Activated T-helper 1 cell treated with anti-CD3 and anti-CD28 coated beads, Interleukin-12 subunit alpha, Interleukin-12 subunit beta, Interleukin-2, Interleukin-4 antibody, amounts not matched to agents 30 ng/mL and 10 ng/mL and 1 ng/mL, durations not matched to agents 14 hours and 24 hours and 36 hours (primary cell): Measurements from ENCODE around the gene ULK4. TPM values are rescaled to one million over a fixed set of nuclear protein-coding genes. Genes with fewer than 3 reads are reported as not detected.
"Not testable (repeated sequence)": the region's sequence is repeated elsewhere in the genome, so short reads cannot be mapped to it uniquely, and the experiment has no call there.

ENCODE experiments used
- DNase-seq: peaks from one replicate; pipeline ENCODE4 v3.0.0; 2021; ENCODE audit warnings: low spot score
- H3K27ac Mint-ChIP-seq: one replicate; pipeline ENCODE4 v1.8.0; 2021; ENCODE audit warnings: mild to moderate bottlenecking, mixed read lengths
- H3K27me3 Mint-ChIP-seq: one replicate; pipeline ENCODE4 v1.8.0; 2022; ENCODE audit warnings: mild to moderate bottlenecking, moderate library complexity, mixed read lengths; ENCODE audit not compliant: insufficient read depth
- H3K36me3 Mint-ChIP-seq: one replicate; pipeline ENCODE4 v1.8.0; 2021; ENCODE audit warnings: low read depth, mixed read lengths
- H3K4me1 Mint-ChIP-seq: one replicate; pipeline ENCODE4 v1.8.0; 2021; ENCODE audit warnings: low read depth, mixed read lengths
- H3K4me3 Mint-ChIP-seq: one replicate; pipeline ENCODE4 v1.8.0; 2021; ENCODE audit warnings: mild to moderate bottlenecking, moderate library complexity, mixed read lengths
- H3K9me3 Mint-ChIP-seq: one replicate; pipeline ENCODE4 v1.8.0; 2021; ENCODE audit warnings: mixed read lengths
- intact Hi-C: fragments of 100-400 bp; cut with micrococcal nuclease; formaldehyde crosslinking; loops from one replicate; pipeline ENCODE4 v1.15.1; 2024
- total RNA-seq: library from RNA; stranded (reverse); gene quantifications from 2 replicates; pipeline ENCODE4 v1.2.3, GENCODE V29; 2022

The ULK4 gene
- total RNA-seq, 1 donor from 2014 or later = 7.3 TPM

GRCh38 chr3:41418961-41419691, 542.8 kb downstream of the ULK4 start:
- H3K27ac Mint-ChIP-seq = peak overlapping the region; percentile 53
- peak overlapping the region; percentile 20 for H3K4me3 Mint-ChIP-seq
- peak; percentile 39 for DNase-seq
- peaks cover 4% of the 10 kb centered on the region for H3K27me3 Mint-ChIP-seq
- no peaks in the 10 kb centered on the region for H3K36me3 Mint-ChIP-seq
- no peaks in the 10 kb centered on the region for H3K9me3 Mint-ChIP-seq
- intact Hi-C loops = loop anchor here (1.0 to 5.0 kb wide), 2 partner anchors 231 to 447 kb away; no protein-coding TSS in a partner anchor
- peaks cover 29% of the 10 kb centered on the region for H3K4me1 Mint-ChIP-seq

- no peaks in the 10 kb centered on the region for H3K9me3 Mint-ChIP-seq
- H3K4me3 Mint-ChIP-seq = no peak overlapping the region
- no peak for DNase-seq
- intact Hi-C loops = loop anchor here (5.0 kb wide), 1 partner anchor 445 kb away; no protein-coding TSS in a partner anchor
- peaks cover 4% of the 10 kb centered on the region for H3K27me3 Mint-ChIP-seq
- peaks cover 22% of the 10 kb centered on the region for H3K4me1 Mint-ChIP-seq
- H3K27ac Mint-ChIP-seq = no peak overlapping the region
- no peaks in the 10 kb centered on the region for H3K36me3 Mint-ChIP-seq
Measured at GRCh38 chr3:41417574-41417973, 544.3 kb downstream of the ULK4 start.

DNA sequence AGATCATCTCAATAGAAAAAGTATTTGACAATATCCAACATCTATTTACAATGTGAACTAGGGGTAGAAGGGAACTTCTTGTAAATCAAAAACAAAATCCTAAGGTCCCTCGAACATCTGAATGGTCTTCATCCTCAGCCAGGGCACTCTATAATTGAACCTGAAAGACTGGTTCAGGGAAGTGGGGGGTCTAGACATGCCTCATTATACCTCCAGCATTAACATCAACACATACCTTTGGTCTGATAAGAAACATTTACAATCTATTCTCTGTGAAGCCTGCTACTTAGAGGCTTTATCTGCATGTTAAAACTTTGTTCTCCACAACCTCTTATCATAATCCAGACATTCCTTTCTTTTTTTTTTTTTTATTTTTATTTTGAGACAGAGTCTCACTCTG, 550.8 kb downstream of the ULK4 start:
- H3K4me1 Mint-ChIP-seq = no peaks in the 10 kb centered on the region
- H3K27ac Mint-ChIP-seq = no peak overlapping the region
- H3K9me3 Mint-ChIP-seq = peaks cover 12% of the 10 kb centered on the region
- no peak overlapping the region for H3K4me3 Mint-ChIP-seq
- H3K27me3 Mint-ChIP-seq = no peaks in the 10 kb centered on the region
- no peak for DNase-seq
- intact Hi-C loops = no loop called here
- no peaks in the 10 kb centered on the region for H3K36me3 Mint-ChIP-seq

DNA sequence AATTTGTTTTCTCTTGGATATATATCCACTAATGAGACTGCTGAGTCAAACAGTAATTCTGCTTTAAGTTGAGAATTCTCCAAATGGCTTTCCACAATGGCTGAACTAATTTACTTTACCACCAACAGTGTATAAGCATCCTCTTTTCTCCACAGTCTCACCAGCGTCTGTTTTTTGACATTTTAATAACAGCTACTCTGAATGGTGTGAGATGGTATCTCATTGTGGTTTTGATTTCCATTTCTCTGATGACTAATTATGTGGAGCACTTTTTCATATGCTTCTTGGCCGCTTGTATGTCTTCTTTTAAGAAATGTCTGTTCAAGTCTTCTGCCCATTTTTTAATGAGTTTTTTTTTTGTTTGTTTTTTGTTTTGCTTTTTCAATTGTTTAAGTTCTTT, 556.4 kb downstream of the ULK4 start:
- Mint-ChIP-seq H3K9me3 (peaks cover 12% of the 10 kb centered on the region), H3K27ac (no peak overlapping the region), H3K4me1 (no peaks in the 10 kb centered on the region), H3K36me3 (no peaks in the 10 kb centered on the region), H3K4me3 (no peak overlapping the region), H3K27me3 (no peaks in the 10 kb centered on the region)
- intact Hi-C loops = no loop called here
- DNase-seq = no peak

- Mint-ChIP-seq H3K4me3 (no peak overlapping the region), H3K27ac (no peak overlapping the region), H3K36me3 (no peaks in the 10 kb centered on the region), H3K9me3 (peaks cover 12% of the 10 kb centered on the region), H3K4me1 (no peaks in the 10 kb centered on the region), H3K27me3 (no peaks in the 10 kb centered on the region)
- intact Hi-C loops = no loop called here
- DNase-seq = no peak
Measured at GRCh38 chr3:41404582-41404981, 557.3 kb downstream of the ULK4 start.

GRCh38 chr3:41394896-41395295, 567.0 kb downstream of the ULK4 start:
- Mint-ChIP-seq H3K4me3 (no peak overlapping the region), H3K36me3 (peaks cover 4% of the 10 kb centered on the region), H3K9me3 (peaks cover 9% of the 10 kb centered on the region), H3K4me1 (no peaks in the 10 kb centered on the region), H3K27me3 (peaks cover 2% of the 10 kb centered on the region), H3K27ac (no peak overlapping the region)
- no peak for DNase-seq
- intact Hi-C loops = no loop called here

DNA sequence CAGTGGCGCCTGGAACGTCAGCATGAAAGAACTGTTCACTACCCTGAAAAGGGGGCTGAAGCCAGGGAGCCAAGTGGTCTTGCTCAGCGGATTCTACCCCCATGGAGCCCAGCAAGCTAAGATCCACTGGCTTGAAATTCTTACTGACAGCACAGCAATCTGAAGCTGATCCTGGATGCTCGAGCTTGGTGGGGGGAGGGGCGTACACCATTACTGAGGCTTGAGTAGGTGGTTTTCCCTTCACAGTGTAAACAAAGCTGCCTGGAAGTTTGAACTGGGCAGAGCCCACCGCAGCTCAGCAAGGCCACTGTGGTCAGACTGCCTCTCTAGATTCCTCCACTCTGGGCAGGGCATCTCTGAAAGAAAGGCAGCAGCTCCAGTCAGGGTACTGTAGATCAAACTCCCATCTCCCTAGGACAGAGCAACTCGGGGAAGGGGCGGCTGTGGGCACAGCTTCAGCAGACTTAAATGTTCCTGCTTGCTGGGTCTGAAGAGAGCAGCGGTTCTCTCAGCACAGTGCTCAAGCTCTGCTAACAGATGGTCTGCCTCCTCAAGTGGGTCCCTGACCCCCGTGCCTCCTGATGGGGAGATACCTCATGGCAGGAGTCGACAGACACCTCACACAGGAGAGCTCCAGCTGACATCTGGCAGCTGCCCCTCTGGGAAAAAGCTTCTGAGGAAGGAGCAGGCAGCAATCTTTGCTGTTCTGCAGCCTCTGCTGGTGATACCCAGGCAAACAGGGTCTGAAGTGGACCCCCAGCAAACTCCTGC, 591.0 kb downstream of the ULK4 start:
- H3K27me3 Mint-ChIP-seq, H3K4me1 Mint-ChIP-seq, H3K4me3 Mint-ChIP-seq, H3K9me3 Mint-ChIP-seq, H3K27ac Mint-ChIP-seq, H3K36me3 Mint-ChIP-seq, intact Hi-C loops, DNase-seq: not testable (repeated sequence)

DNA sequence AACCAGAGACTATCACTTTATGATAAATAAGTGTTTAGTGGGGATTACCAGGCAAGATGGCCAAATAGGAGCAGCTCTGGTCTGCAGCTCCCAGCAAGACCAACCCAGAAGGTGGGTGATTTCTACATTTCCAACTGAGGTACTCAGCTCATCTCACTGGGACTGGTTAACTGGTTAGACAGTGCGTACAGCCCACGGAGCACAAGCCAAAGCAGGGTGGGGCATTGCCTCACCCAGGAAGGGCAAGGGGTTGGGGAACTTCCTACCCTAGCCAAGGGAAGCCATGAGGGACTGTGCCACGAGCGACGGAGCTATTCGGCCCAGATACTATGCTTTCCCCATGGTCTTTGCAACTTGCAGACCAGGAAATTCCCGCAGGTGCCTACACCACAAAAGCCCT, 591.6 kb downstream of the ULK4 start:
- H3K4me3 Mint-ChIP-seq = no peak overlapping the region
- intact Hi-C loops = no loop called here
- peaks cover 6% of the 10 kb centered on the region for H3K9me3 Mint-ChIP-seq
- H3K27me3 Mint-ChIP-seq = no peaks in the 10 kb centered on the region
- no peak overlapping the region for H3K27ac Mint-ChIP-seq
- H3K4me1 Mint-ChIP-seq = no peaks in the 10 kb centered on the region
- no peaks in the 10 kb centered on the region for H3K36me3 Mint-ChIP-seq
- no peak for DNase-seq

- Mint-ChIP-seq H3K4me3 (no peak overlapping the region), H3K36me3 (no peaks in the 10 kb centered on the region), H3K27ac (no peak overlapping the region), H3K27me3 (no peaks in the 10 kb centered on the region), H3K9me3 (peaks cover 6% of the 10 kb centered on the region), H3K4me1 (no peaks in the 10 kb centered on the region)
- intact Hi-C loops = no loop called here
- DNase-seq = no peak
Measured at GRCh38 chr3:41369838-41370237, 592.1 kb downstream of the ULK4 start.

- H3K27ac Mint-ChIP-seq = no peak overlapping the region
- peaks cover 1% of the 10 kb centered on the region for H3K27me3 Mint-ChIP-seq
- no peaks in the 10 kb centered on the region for H3K4me1 Mint-ChIP-seq
- no peaks in the 10 kb centered on the region for H3K36me3 Mint-ChIP-seq
- intact Hi-C loops = no loop called here
- H3K9me3 Mint-ChIP-seq = no peaks in the 10 kb centered on the region
- H3K4me3 Mint-ChIP-seq = no peak overlapping the region
- DNase-seq = no peak
Measured at GRCh38 chr3:41365973-41366372, 595.9 kb downstream of the ULK4 start.

GRCh38 chr3:41364736-41365135, 597.2 kb downstream of the ULK4 start:
- no peak overlapping the region for H3K27ac Mint-ChIP-seq
- no peak for DNase-seq
- intact Hi-C loops = no loop called here
- H3K36me3 Mint-ChIP-seq = no peaks in the 10 kb centered on the region
- H3K4me1 Mint-ChIP-seq = no peaks in the 10 kb centered on the region
- peaks cover 2% of the 10 kb centered on the region for H3K27me3 Mint-ChIP-seq
- no peak overlapping the region for H3K4me3 Mint-ChIP-seq
- no peaks in the 10 kb centered on the region for H3K9me3 Mint-ChIP-seq

DNA sequence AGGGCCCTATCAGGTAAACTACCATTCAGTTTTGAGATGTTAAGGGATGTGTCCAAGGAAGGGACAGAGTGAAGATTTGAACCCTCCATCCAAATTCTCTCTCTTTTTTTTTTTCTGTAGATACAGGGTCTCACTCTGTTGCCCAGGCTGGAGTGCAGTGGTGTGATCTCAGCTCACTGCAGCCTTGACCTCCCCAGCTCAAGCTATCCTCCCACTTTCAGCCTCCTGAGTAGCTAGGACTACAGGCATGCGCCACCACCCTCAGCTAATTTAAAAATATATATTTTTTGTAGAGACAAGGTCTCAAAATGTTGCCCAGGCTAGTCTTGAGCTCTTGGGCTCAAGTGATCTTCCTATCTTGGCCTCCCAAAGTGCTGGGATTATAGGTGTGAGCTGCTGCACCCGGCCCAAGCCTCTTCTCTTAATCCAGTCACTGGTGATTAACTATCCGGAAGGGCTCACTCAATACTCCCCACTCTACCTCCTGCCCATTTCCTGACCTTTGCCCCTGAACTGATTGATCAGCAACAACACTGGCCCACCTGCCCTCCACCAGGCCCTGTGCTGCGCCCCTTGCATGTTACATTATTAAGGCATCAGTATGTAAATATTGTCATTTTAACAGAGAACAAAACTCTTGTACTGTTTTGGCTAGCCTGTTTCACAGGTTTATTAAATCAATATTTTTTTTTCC, 597.9 kb downstream of the ULK4 start:
- Mint-ChIP-seq H3K36me3 (no peaks in the 10 kb centered on the region), H3K27ac (no peak overlapping the region), H3K4me1 (no peaks in the 10 kb centered on the region), H3K9me3 (no peaks in the 10 kb centered on the region), H3K4me3 (no peak overlapping the region), H3K27me3 (peaks cover 2% of the 10 kb centered on the region)
- intact Hi-C loops = no loop called here
- no peak for DNase-seq
